Central memory CD8-positive, alpha-beta T cell (primary cell): ENCODE results near the gene PPP3CB.

ENCODE experiments used
- ATAC-seq: fragments of 150-1000 bp; cut with Tn5 transposase; replicated peaks from 2 replicates; pipeline ENCODE4 v1.10.0; 2022; ENCODE audit warnings: mild to moderate bottlenecking, moderate FRiP score, moderate number of reproducible peaks; ENCODE audit not compliant: poor library complexity, severe bottlenecking; ENCODE audit errors: extremely low read depth
- DNase-seq, 2 donors: peaks; one replicate each; pipeline ENCODE4 v3.0.0; 2021; ENCODE audit warnings: low spot score in 2 of 2
- H3K27ac Mint-ChIP-seq: one replicate; pipeline ENCODE4 v1.8.0; 2022; ENCODE audit warnings: low read depth, mild to moderate bottlenecking, moderate library complexity, mixed read lengths
- H3K27me3 Mint-ChIP-seq: one replicate; pipeline ENCODE4 v1.8.0; 2022; ENCODE audit warnings: mixed read lengths
- H3K36me3 Mint-ChIP-seq: one replicate; pipeline ENCODE4 v1.8.0; 2022; ENCODE audit warnings: mild to moderate bottlenecking, moderate library complexity, mixed read lengths; ENCODE audit not compliant: insufficient read depth
- H3K4me1 Mint-ChIP-seq: one replicate; pipeline ENCODE4 v1.8.0; 2022; ENCODE audit warnings: mixed read lengths
- H3K4me3 Mint-ChIP-seq: one replicate; pipeline ENCODE4 v1.8.0; 2022; ENCODE audit warnings: mild to moderate bottlenecking, moderate library complexity, mixed read lengths
- H3K9me3 Mint-ChIP-seq: one replicate; pipeline ENCODE4 v1.8.0; 2022; ENCODE audit warnings: mixed read lengths

Gene PPP3CB

GRCh38 chr10:73469579-73469978 is 26.2 kb downstream of the PPP3CB start:
- no peaks in the 10 kb centered on the region for H3K9me3 Mint-ChIP-seq
- ATAC-seq (no peak), DNase-seq (no peak)
- peak overlapping the region; percentile 26 for H3K27ac Mint-ChIP-seq
- no peaks in the 10 kb centered on the region for H3K27me3 Mint-ChIP-seq
- no peaks in the 10 kb centered on the region for H3K4me1 Mint-ChIP-seq
- peaks cover 56% of the 10 kb centered on the region for H3K36me3 Mint-ChIP-seq
- no peak overlapping the region for H3K4me3 Mint-ChIP-seq

- ATAC-seq (no peak), DNase-seq (no peak)
- H3K27ac Mint-ChIP-seq, result peak overlapping the region; percentile 67
Observed at GRCh38 chr10:73467206-73467605, 28.6 kb downstream of the PPP3CB start.

DNA sequence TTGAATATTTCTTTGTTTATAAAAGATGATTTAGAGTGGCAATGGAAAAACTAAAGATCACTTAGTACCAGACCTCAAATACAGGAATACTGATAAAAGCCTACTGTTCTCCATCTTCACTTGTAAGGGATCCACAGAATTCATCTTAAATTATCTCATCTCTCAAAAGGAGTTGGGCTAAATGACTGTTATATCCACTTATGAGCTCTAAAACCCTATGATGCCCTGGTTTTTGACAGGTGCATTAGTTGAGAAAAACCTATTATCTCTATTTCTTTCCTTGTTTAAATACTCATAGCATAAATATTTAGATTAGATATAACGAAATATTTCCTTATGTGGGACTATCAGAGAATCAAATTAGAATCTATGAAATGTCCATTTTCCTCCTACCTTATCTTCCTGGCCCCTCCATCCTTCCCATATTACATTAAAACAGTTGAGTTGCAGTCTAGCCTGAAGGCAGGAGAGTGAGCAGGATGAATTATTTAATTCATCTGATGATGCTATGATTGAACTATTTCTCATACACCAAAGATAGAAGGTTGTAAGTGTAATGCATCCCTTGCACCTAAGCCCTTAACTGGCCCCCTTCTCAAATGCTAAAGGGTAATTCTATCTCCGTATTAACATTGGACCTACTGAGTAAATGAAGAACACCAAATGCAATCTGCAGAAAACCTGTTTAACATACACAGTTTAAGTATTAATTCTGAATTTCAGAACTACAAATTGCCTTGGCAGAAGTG is 29.7 kb downstream of the PPP3CB start:
- H3K36me3 Mint-ChIP-seq, result peaks cover 42% of the 10 kb centered on the region

More at GRCh38 chr10:73467206-73467605, 28.6 kb downstream of the PPP3CB start:
- no peaks in the 10 kb centered on the region for H3K27me3 Mint-ChIP-seq
- H3K9me3 Mint-ChIP-seq, result no peaks in the 10 kb centered on the region
- H3K4me3 Mint-ChIP-seq, result no peak overlapping the region
- H3K4me1 Mint-ChIP-seq, result no peaks in the 10 kb centered on the region
- peaks cover 50% of the 10 kb centered on the region for H3K36me3 Mint-ChIP-seq

DNA sequence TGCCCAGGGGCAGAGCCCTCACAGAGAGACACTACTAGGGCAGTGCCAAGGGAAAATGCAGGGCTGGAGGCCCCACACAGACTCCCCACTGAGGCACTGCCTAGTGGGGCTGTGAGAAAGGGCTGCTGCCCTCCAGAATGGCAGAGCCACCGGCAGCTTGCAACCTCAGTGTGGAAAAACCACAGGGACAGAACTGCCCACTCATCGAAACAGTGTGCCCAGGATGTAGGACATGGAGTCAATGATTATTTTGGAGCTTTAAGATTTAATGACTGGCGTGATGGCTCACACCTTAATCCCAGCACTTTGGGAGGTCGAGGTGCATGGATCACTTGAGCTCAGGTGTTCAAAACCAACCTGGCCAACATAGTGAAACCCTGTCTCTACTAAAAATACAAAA is 34.9 kb downstream of the PPP3CB start:
- H3K9me3 Mint-ChIP-seq, result no peaks in the 10 kb centered on the region
- ATAC-seq (no peak), DNase-seq (no peak)
- H3K27ac Mint-ChIP-seq, result no peak overlapping the region
- peaks cover 24% of the 10 kb centered on the region for H3K36me3 Mint-ChIP-seq
- H3K4me1 Mint-ChIP-seq, result no peaks in the 10 kb centered on the region
- no peaks in the 10 kb centered on the region for H3K27me3 Mint-ChIP-seq
- H3K4me3 Mint-ChIP-seq, result no peak overlapping the region

More for the DNA sequence above, 29.7 kb downstream of the PPP3CB start:
- no peaks in the 10 kb centered on the region for H3K27me3 Mint-ChIP-seq
- DNase-seq (no peak), ATAC-seq (no peak)
- no peak overlapping the region for H3K27ac Mint-ChIP-seq
- H3K9me3 Mint-ChIP-seq, result no peaks in the 10 kb centered on the region
- H3K4me3 Mint-ChIP-seq, result no peak overlapping the region
- no peaks in the 10 kb centered on the region for H3K4me1 Mint-ChIP-seq

DNA sequence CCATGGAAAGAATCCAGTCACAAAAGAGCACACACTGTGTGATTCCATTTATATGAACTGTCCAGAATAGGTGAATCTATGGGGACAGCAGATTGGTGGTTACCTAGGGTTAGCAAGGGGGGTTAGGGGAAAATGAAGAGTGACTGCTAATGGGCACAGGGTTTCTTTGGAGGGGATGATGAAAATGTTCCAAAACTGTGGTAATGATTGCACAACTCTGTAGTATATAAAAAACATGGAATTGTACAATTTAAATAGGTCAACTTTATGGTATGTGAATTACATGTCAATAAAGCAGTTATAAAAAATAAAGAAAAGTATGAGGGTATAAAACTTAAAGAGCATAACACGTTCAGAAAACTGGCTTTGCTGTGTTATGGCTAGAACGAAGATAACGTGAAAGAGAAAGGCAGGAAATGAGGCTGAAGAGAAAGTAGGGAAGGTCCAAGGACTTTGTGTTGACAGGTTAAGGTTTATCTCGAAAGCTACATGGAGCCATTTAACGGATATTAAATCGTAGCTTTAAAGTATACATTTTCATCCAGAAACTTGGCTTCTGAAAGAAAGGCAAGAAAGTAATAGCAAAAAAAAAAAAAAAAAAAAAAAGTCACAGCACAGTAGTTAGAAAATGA is 36.0 kb downstream of the PPP3CB start:
- ATAC-seq (no peak), DNase-seq (no peak)
- H3K9me3 Mint-ChIP-seq, result no peaks in the 10 kb centered on the region
- H3K4me1 Mint-ChIP-seq, result no peaks in the 10 kb centered on the region
- H3K36me3 Mint-ChIP-seq, result peaks cover 16% of the 10 kb centered on the region
- no peak overlapping the region for H3K4me3 Mint-ChIP-seq
- H3K27me3 Mint-ChIP-seq, result no peaks in the 10 kb centered on the region
- no peak overlapping the region for H3K27ac Mint-ChIP-seq

- H3K36me3 Mint-ChIP-seq, result peaks cover 17% of the 10 kb centered on the region
- DNase-seq, result no peak
- no peaks in the 10 kb centered on the region for H3K27me3 Mint-ChIP-seq
- no peak for ATAC-seq
- H3K4me1 Mint-ChIP-seq, result no peaks in the 10 kb centered on the region
- peak overlapping the region; percentile 29 for H3K27ac Mint-ChIP-seq
- no peak overlapping the region for H3K4me3 Mint-ChIP-seq
- H3K9me3 Mint-ChIP-seq, result no peaks in the 10 kb centered on the region
Observed at GRCh38 chr10:73456187-73456890, 39.5 kb downstream of the PPP3CB start.

GRCh38 chr10:73449113-73449512 is 46.7 kb downstream of the PPP3CB start:
- Mint-ChIP-seq H3K36me3 (peaks cover 30% of the 10 kb centered on the region), H3K9me3 (no peaks in the 10 kb centered on the region), H3K27ac (no peak overlapping the region), H3K4me3 (no peak overlapping the region), H3K27me3 (no peaks in the 10 kb centered on the region), H3K4me1 (no peaks in the 10 kb centered on the region)
- ATAC-seq, result no peak
- no peak for DNase-seq

- peak overlapping the region; percentile 27 for H3K27ac Mint-ChIP-seq
- H3K4me1 Mint-ChIP-seq, result no peaks in the 10 kb centered on the region
- H3K27me3 Mint-ChIP-seq, result no peaks in the 10 kb centered on the region
- DNase-seq, result no peak
- no peak for ATAC-seq
- H3K36me3 Mint-ChIP-seq, result peaks cover 30% of the 10 kb centered on the region
- H3K4me3 Mint-ChIP-seq, result no peak overlapping the region
- no peaks in the 10 kb centered on the region for H3K9me3 Mint-ChIP-seq
Observed at GRCh38 chr10:73448384-73448783, 47.4 kb downstream of the PPP3CB start.

DNA sequence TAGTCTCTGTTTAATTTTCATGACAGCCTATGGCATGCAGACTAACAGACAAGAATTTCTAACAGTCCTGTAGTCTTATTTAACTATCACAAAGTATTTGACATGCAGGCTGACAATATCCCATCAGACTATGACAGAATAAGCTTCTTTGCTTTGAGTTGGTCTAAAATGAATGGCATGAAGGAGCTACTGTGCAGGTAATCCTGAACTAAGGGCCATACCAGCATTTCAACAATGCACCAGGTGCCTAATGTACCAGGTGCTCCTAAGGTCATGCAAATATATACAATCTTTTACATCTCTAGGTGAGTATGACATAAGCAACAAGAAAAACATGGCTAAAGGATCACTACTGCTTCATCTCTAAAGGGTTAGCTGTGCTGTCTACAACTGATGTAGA is 48.9 kb downstream of the PPP3CB start:
- Mint-ChIP-seq H3K4me1 (no peaks in the 10 kb centered on the region), H3K9me3 (no peaks in the 10 kb centered on the region), H3K27ac (no peak overlapping the region), H3K4me3 (no peak overlapping the region), H3K36me3 (peaks cover 28% of the 10 kb centered on the region), H3K27me3 (no peaks in the 10 kb centered on the region)
- no peak for DNase-seq
- ATAC-seq, result no peak

DNA sequence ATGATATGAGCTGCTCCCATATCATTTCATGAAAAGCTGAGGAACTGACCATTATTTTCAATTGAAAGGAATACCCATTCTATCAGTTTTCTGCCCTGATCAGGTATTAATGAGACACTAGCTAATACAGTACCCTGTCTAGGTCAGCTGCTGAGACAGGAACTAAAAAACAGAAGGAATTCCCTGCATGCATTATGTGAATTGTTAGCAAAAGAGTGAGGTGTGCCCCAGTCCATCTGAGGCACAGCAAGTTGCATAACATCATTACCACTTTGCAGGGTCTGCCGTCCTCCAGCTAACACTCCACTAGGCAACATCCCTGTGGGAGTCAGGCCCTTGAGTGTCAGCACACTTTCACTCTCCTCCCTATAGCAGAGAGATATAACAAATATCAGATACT is 51.4 kb downstream of the PPP3CB start:
- no peaks in the 10 kb centered on the region for H3K4me1 Mint-ChIP-seq
- H3K27me3 Mint-ChIP-seq, result no peaks in the 10 kb centered on the region
- ATAC-seq (no peak), DNase-seq (no peak)
- no peaks in the 10 kb centered on the region for H3K9me3 Mint-ChIP-seq
- no peak overlapping the region for H3K4me3 Mint-ChIP-seq
- peaks cover 32% of the 10 kb centered on the region for H3K36me3 Mint-ChIP-seq
- no peak overlapping the region for H3K27ac Mint-ChIP-seq

DNA sequence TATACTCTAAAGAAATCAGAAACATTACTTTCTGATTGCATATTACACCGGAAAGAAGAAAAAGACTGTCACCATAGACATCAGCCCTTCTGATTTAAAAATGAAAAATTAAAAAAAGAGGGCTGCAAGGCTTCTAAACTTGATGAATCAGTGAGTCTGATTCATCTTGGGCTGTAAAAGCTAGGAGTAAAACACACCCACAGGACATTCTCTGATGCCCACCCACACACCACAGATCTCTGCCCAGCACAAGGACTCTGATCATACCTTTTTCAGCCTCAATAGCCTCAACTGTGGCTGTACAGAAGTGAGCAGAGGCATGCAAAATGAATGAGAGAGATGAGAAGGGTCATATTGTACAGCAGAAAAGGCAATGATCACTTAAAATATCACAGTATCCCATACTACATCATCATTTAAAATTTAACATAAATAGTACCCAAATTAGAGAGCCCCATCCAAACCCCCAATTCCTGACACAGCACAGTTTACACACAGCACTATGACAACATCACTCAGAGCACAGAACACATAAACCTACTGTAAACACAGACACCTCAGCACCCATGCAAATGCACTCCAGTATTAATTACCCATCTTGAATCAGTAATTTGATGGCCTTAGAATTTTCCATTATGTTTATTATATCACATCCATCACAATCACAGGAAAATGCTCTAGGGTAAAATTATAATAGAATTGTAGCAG is 56.1 kb downstream of the PPP3CB start:
- H3K36me3 Mint-ChIP-seq, result peaks cover 23% of the 10 kb centered on the region
- no peak for ATAC-seq
- H3K9me3 Mint-ChIP-seq, result no peaks in the 10 kb centered on the region
- no peaks in the 10 kb centered on the region for H3K4me1 Mint-ChIP-seq
- peak overlapping the region; percentile 35 for H3K27ac Mint-ChIP-seq
- H3K4me3 Mint-ChIP-seq, result no peak overlapping the region
- no peak for DNase-seq
- H3K27me3 Mint-ChIP-seq, result no peaks in the 10 kb centered on the region

- no peaks in the 10 kb centered on the region for H3K27me3 Mint-ChIP-seq
- H3K4me3 Mint-ChIP-seq, result no peak overlapping the region
- no peak overlapping the region for H3K27ac Mint-ChIP-seq
- peaks cover 21% of the 10 kb centered on the region for H3K36me3 Mint-ChIP-seq
- no peaks in the 10 kb centered on the region for H3K9me3 Mint-ChIP-seq
- H3K4me1 Mint-ChIP-seq, result no peaks in the 10 kb centered on the region
- ATAC-seq (no peak), DNase-seq (no peak)
Observed at GRCh38 chr10:73439055-73439454, 56.8 kb downstream of the PPP3CB start.
